HCT116 (cell line): ENCODE data around the gene CTXND1. TPM values are rescaled to one million over a fixed set of nuclear protein-coding genes. Genes with fewer than 3 reads are reported as not detected.

Source experiments
- ATAC-seq: fragments of 200-7000 bp; cut with Tn5 transposase; 2 replicates; pipeline ENCODE4 v1.9.1; 2020; ENCODE audit warnings: mild to moderate bottlenecking, moderate library complexity
- BruUV-seq: library from RNA; stranded (reverse); fragments of 400-500 nt; replicated peaks from 2 replicates; lab custom pipeline; 2021; lab: Mats Ljungman, UMichigan
- CTCF ChIA-PET: fragments of 300-600 bp; sonication (Branson Sonifier 250); formaldehyde crosslinking; loops from one replicate; lab custom pipeline; 2021; ENCODE audit warnings: antibody characterized with exemption; lab: Charles Lee
- POLR2A ChIA-PET: fragments of 300-600, 350-600 bp; sonication (Branson Sonifier 250); formaldehyde crosslinking; loops from one replicate; lab custom pipeline; 2021; ENCODE audit warnings: antibody characterized with exemption; lab: Charles Lee
- RAD21 ChIA-PET, 2 experiments: fragments of 300-600 bp; sonication (Branson Sonifier 250); formaldehyde crosslinking; loops; one replicate each; lab custom pipeline; 2023; ENCODE audit warnings: low total read pairs in 2 of 2; ENCODE audit not compliant: uncharacterized antibody in 2 of 2, unreplicated experiment in 2 of 2, low non-redundant PET in 1 of 2; lab: Charles Lee
- DNase-seq: peaks from one replicate; pipeline ENCODE4 v3.0.0-alpha.2; 2010; ENCODE audit warnings: low read depth, low spot score
- H2AFZ ChIP-seq: fragments of 200-600 bp; shearing (Covaris generic), sonication (generic); 2 replicates; pipeline ENCODE4 v1.6.1; 2017; ENCODE audit warnings: low read depth, mixed run types, mixed read lengths, antibody characterized with exemption, low read length; ENCODE audit not compliant: poor library complexity, severe bottlenecking
- H3K27ac ChIP-seq: 2 replicates; pipeline ENCODE4 v1.5.1; 2012; ENCODE audit warnings: low read depth, low read length
- H3K27me3 ChIP-seq: fragments of 200-600 bp; sonication (generic); 2 replicates; pipeline ENCODE4 v1.6.1; 2016; ENCODE audit warnings: mixed run types, low read length, mixed read lengths; ENCODE audit not compliant: insufficient read depth
- H3K36me3 ChIP-seq, 2 experiments: fragments of 200-500 bp in 1 of 2; fragments of 200-600 bp in 1 of 2; sonication (Bioruptor generic) in 1 of 2; sonication (generic) in 1 of 2; 2 replicates each; pipeline versions ENCODE4 v1.5.1 to v1.6.1; 2014 to 2016; ENCODE audit warnings: low read length in 2 of 2, inconsistent platforms in 1 of 2, mixed read lengths in 1 of 2, mixed run types in 1 of 2; ENCODE audit not compliant: insufficient read depth in 2 of 2, control insufficient read depth in 1 of 2
- H3K4me1 ChIP-seq, 2 experiments: fragments of 200-600 bp in 1 of 2; sonication (generic) in 1 of 2; 2 replicates each; pipeline versions ENCODE4 v1.5.1 to v1.6.1; 2012 to 2017; ENCODE audit warnings: low read length in 2 of 2, inconsistent platforms in 1 of 2, mild to moderate bottlenecking in 1 of 2, mixed read lengths in 1 of 2, mixed run types in 1 of 2, moderate library complexity in 1 of 2; ENCODE audit not compliant: insufficient read depth in 2 of 2, control insufficient read depth in 1 of 2
- H3K4me2 ChIP-seq: fragments of 200-600 bp; sonication (generic); 2 replicates; pipeline ENCODE4 v1.6.1; 2017; ENCODE audit warnings: mixed run types, low read length, mixed read lengths
- H3K4me3 ChIP-seq, 2 experiments: fragments of 200-600 bp in 1 of 2; sonication (generic) in 1 of 2; replicated peaks in 1 of 2; 2 replicates each; pipeline ENCODE4 v1.5.1; 2011 to 2016; ENCODE audit warnings: low read length in 2 of 2, control low read depth in 1 of 2, low read depth in 1 of 2, mild to moderate bottlenecking in 1 of 2, mixed read lengths in 1 of 2, mixed run types in 1 of 2
- H3K79me2 ChIP-seq: fragments of 200-600 bp; sonication (generic); 2 replicates; pipeline ENCODE4 v1.6.1; 2017; ENCODE audit warnings: mild to moderate bottlenecking, mixed run types, low read length, moderate library complexity, mixed read lengths; ENCODE audit not compliant: insufficient read depth
- H3K9ac ChIP-seq: fragments of 200-600 bp; sonication (generic); 2 replicates; pipeline ENCODE4 v1.6.1; 2016; ENCODE audit warnings: low read length, mixed read lengths
- H3K9me2 ChIP-seq: fragments of 200-600 bp; sonication (generic), shearing (Covaris generic); 2 replicates; pipeline ENCODE4 v1.6.1; 2017; ENCODE audit warnings: mixed run types, mild to moderate bottlenecking, moderate library complexity; ENCODE audit not compliant: insufficient read depth
- H3K9me3 ChIP-seq, 2 experiments: fragments of 200-500 bp in 1 of 2; fragments of 200-600 bp in 1 of 2; sonication (Bioruptor generic) in 1 of 2; sonication (generic) in 1 of 2; 2 replicates each; pipeline ENCODE4 v1.6.1; 2014 to 2017; ENCODE audit warnings: low read length in 2 of 2, mixed read lengths in 2 of 2, inconsistent platforms in 1 of 2, low read depth in 1 of 2, mild to moderate bottlenecking in 1 of 2, mixed run types in 1 of 2, moderate library complexity in 1 of 2; ENCODE audit not compliant: control insufficient read depth in 1 of 2, insufficient read depth in 1 of 2
- H4K20me1 ChIP-seq: fragments of 200-600 bp; sonication (generic), shearing (Covaris generic); 2 replicates; pipeline ENCODE4 v1.6.1; 2017; ENCODE audit warnings: mixed run types, mild to moderate bottlenecking, moderate library complexity; ENCODE audit not compliant: insufficient read depth
- CBX3 ChIP-seq: IDR thresholded peaks from 2 replicates; pipeline ENCODE4 v1.6.1; 2012; ENCODE audit warnings: low read depth
- CEBPB ChIP-seq: IDR thresholded peaks from 2 replicates; pipeline ENCODE4 v1.6.1; 2012; ENCODE audit warnings: low read depth
- ELF1 ChIP-seq: IDR thresholded peaks from 2 replicates; pipeline ENCODE4 v1.6.1; 2012; ENCODE audit warnings: low read depth, borderline replicate concordance
- EZH2 ChIP-seq: fragments of 200-600 bp; sonication (generic); IDR thresholded peaks from 2 replicates; pipeline ENCODE4 v1.6.1; 2017; ENCODE audit warnings: antibody characterized with exemption, mixed run types
- EZH2phosphoT487 ChIP-seq: fragments of 200-600 bp; IDR thresholded peaks from 2 replicates; pipeline ENCODE4 v1.6.1; 2018; ENCODE audit warnings: antibody characterized with exemption, borderline replicate concordance
- FOSL1 ChIP-seq: IDR thresholded peaks from 2 replicates; pipeline ENCODE4 v1.6.1; 2012; ENCODE audit warnings: low read depth
- MAX ChIP-seq: IDR thresholded peaks from 2 replicates; pipeline ENCODE4 v1.6.1; 2012
- RAD21 ChIP-seq: IDR thresholded peaks from 2 replicates; pipeline ENCODE4 v1.6.1; 2012; ENCODE audit warnings: low read depth, mild to moderate bottlenecking
- SP1 ChIP-seq: IDR thresholded peaks from 2 replicates; pipeline ENCODE4 v1.6.1; 2012; ENCODE audit warnings: low read depth
- SRF ChIP-seq: IDR thresholded peaks from 2 replicates; pipeline ENCODE4 v1.6.1; 2012; ENCODE audit warnings: low read depth
- TCF7L2 ChIP-seq: IDR thresholded peaks from 2 replicates; pipeline ENCODE4 v1.7.0; 2011; ENCODE audit warnings: borderline replicate concordance, inconsistent platforms; ENCODE audit not compliant: insufficient read depth, insufficient read length; ENCODE audit errors: extremely low read depth
- ZNF274 ChIP-seq: fragments of 200-500 bp; sonication (Bioruptor generic); IDR thresholded peaks from 2 replicates; pipeline ENCODE4 v1.6.1; 2014; ENCODE audit warnings: mild to moderate bottlenecking, low read depth, low read length, inconsistent platforms
- intact Hi-C: fragments of 100-400 bp; cut with micrococcal nuclease; formaldehyde crosslinking; loops from 2 replicates; pipeline ENCODE4 v1.10.0; 2022
- total RNA-seq: library from RNA; stranded (reverse); gene quantifications from one replicate; pipeline ENCODE4 v1.2.1, GENCODE V29; 2021; ENCODE audit not compliant: unreplicated experiment
- TF ChIP-seq, protein P1 (sequence below): IDR thresholded peaks from 2 replicates; pipeline ENCODE4 v1.6.1; 2012
- TF ChIP-seq, protein P2 (sequence below): IDR thresholded peaks from 2 replicates; pipeline ENCODE4 v1.6.1; 2011; ENCODE audit warnings: mild to moderate bottlenecking, low read length, moderate library complexity; ENCODE audit not compliant: insufficient replicate concordance; ENCODE audit errors: extremely low read depth
- TF ChIP-seq, protein P3 (sequence below), 3 experiments: fragments of 200-600 bp in 1 of 3; sonication (generic) in 1 of 3; IDR thresholded peaks in 2 of 3; conservative IDR thresholded peaks in 1 of 3; 2 replicates each; pipeline ENCODE4 v1.5.1; 2012 to 2017; ENCODE audit warnings: low read depth in 2 of 3, low read length in 2 of 3, antibody characterized with exemption in 1 of 3, borderline replicate concordance in 1 of 3, control low read depth in 1 of 3, mild to moderate bottlenecking in 1 of 3, mixed read lengths in 1 of 3, mixed run types in 1 of 3, moderate library complexity in 1 of 3; ENCODE audit not compliant: insufficient read depth in 1 of 3

CTXND1 gene
- total RNA-seq, 1 experiment from 2014 or later, result not detected

GRCh38 chr15:80180986-80181385, 71.0 kb downstream of the CTXND1 start:
- Histone ChIP-seq H3K36me3 (no peaks in the 10 kb centered on the region), H3K9me2 (no peaks in the 10 kb centered on the region), H4K20me1 (no peaks in the 10 kb centered on the region), H3K9ac (no peak overlapping the region), H3K4me3 (no peak overlapping the region), H3K27me3 (no peaks in the 10 kb centered on the region), H3K4me1 (peaks cover 0 to 10% of the 10 kb centered on the region in 2 experiments; a peak in 2 of 4 replicates), H2AFZ (no peak overlapping the region), H3K79me2 (no peaks in the 10 kb centered on the region), H3K4me2 (no peak overlapping the region), H3K9me3 (no peaks in the 10 kb centered on the region), H3K27ac (no peak overlapping the region)
- no TSS peak for BruUV-seq
- no peak for ATAC-seq
- CTCF ChIA-PET, result no interaction called here
- RAD21 ChIA-PET, result no interaction called here
- TF ChIP-seq TCF7L2, result no peak
- TF ChIP-seq EZH2phosphoT487, result no peak
- no peak for TF ChIP-seq SRF
- no peak for TF ChIP-seq MAX
- TF ChIP-seq SP1, result no peak
- TF ChIP-seq, protein P1, sequence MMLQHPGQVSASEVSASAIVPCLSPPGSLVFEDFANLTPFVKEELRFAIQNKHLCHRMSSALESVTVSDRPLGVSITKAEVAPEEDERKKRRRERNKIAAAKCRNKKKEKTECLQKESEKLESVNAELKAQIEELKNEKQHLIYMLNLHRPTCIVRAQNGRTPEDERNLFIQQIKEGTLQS, result no peak
- TF ChIP-seq, protein P2, sequence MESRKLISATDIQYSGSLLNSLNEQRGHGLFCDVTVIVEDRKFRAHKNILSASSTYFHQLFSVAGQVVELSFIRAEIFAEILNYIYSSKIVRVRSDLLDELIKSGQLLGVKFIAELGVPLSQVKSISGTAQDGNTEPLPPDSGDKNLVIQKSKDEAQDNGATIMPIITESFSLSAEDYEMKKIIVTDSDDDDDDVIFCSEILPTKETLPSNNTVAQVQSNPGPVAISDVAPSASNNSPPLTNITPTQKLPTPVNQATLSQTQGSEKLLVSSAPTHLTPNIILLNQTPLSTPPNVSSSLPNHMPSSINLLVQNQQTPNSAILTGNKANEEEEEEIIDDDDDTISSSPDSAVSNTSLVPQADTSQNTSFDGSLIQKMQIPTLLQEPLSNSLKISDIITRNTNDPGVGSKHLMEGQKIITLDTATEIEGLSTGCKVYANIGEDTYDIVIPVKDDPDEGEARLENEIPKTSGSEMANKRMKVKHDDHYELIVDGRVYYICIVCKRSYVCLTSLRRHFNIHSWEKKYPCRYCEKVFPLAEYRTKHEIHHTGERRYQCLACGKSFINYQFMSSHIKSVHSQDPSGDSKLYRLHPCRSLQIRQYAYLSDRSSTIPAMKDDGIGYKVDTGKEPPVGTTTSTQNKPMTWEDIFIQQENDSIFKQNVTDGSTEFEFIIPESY, result no peak
- TF ChIP-seq FOSL1, result no peak
- intact Hi-C loops, result no loop called here
- POLR2A ChIA-PET, result no interaction called here
- no peak for DNase-seq

GRCh38 chr15:80180468-80180867, 71.5 kb downstream of the CTXND1 start:
- Histone ChIP-seq H2AFZ (no peak overlapping the region), H3K9me2 (no peaks in the 10 kb centered on the region), H3K4me3 (no peak overlapping the region), H3K79me2 (no peaks in the 10 kb centered on the region), H3K9me3 (no peaks in the 10 kb centered on the region), H3K27ac (no peak overlapping the region), H3K9ac (no peak overlapping the region), H3K27me3 (no peaks in the 10 kb centered on the region), H3K4me2 (no peak overlapping the region), H4K20me1 (no peaks in the 10 kb centered on the region), H3K36me3 (no peaks in the 10 kb centered on the region), H3K4me1 (peaks cover 0 to 10% of the 10 kb centered on the region in 2 experiments; a peak in 2 of 4 replicates)
- POLR2A ChIA-PET, result no interaction called here
- DNase-seq (no peak), ATAC-seq (no peak)
- no TSS peak for BruUV-seq
- CTCF ChIA-PET, result no interaction called here
- intact Hi-C loops, result no loop called here
- RAD21 ChIA-PET, result no interaction called here
- TF ChIP-seq FOSL1 (no peak), SRF (no peak), CBX3 (no peak), EZH2 (no peak), RAD21 (no peak), ZNF274 (no peak), ELF1 (no peak), EZH2phosphoT487 (no peak), CEBPB (no peak)
- TF ChIP-seq, protein P3, sequence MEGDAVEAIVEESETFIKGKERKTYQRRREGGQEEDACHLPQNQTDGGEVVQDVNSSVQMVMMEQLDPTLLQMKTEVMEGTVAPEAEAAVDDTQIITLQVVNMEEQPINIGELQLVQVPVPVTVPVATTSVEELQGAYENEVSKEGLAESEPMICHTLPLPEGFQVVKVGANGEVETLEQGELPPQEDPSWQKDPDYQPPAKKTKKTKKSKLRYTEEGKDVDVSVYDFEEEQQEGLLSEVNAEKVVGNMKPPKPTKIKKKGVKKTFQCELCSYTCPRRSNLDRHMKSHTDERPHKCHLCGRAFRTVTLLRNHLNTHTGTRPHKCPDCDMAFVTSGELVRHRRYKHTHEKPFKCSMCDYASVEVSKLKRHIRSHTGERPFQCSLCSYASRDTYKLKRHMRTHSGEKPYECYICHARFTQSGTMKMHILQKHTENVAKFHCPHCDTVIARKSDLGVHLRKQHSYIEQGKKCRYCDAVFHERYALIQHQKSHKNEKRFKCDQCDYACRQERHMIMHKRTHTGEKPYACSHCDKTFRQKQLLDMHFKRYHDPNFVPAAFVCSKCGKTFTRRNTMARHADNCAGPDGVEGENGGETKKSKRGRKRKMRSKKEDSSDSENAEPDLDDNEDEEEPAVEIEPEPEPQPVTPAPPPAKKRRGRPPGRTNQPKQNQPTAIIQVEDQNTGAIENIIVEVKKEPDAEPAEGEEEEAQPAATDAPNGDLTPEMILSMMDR (IDR thresholded peaks at IDR 0.05 in 2 of 3, conservative IDR thresholded peaks at IDR 0.05 in 1 of 3; ENCODE audit: borderline replicate concordance in 1 of 3, insufficient read depth in 1 of 3, low read depth in 2 of 3, low read length in 2 of 3), result no peak
- TF ChIP-seq, protein P1, result no peak
